Neuronal stem cell (in vitro differentiated cells): ENCODE measurements around the gene NTN1.
A peak's percentile ranks its signal among the peaks of the same experiment; 100 is the strongest.

ENCODE experiments used
- DNase-seq: peaks from one replicate; pipeline ENCODE4 v3.0.0-alpha.2; 2013; ENCODE audit warnings: low spot score
- H2AFZ ChIP-seq: one replicate; pipeline ENCODE4 v1.6.1; 2013; ENCODE audit warnings: mild to moderate bottlenecking, low read length, inconsistent platforms
- H2AK5ac ChIP-seq: 2 replicates; pipeline ENCODE4 v1.6.1; 2013; ENCODE audit warnings: low read depth, mild to moderate bottlenecking, inconsistent platforms, low read length, moderate library complexity, mixed read lengths
- H2BK120ac ChIP-seq: 2 replicates; pipeline ENCODE4 v1.6.1; 2013; ENCODE audit warnings: low read depth, mild to moderate bottlenecking, inconsistent platforms, low read length, moderate library complexity, mixed read lengths
- H2BK12ac ChIP-seq: one replicate; pipeline ENCODE4 v1.6.1; 2013; ENCODE audit warnings: low read length, inconsistent platforms
- H2BK15ac ChIP-seq: 2 replicates; pipeline ENCODE4 v1.6.1; 2013; ENCODE audit warnings: mild to moderate bottlenecking, low read length, inconsistent platforms, mixed read lengths
- H2BK5ac ChIP-seq: one replicate; pipeline ENCODE4 v1.6.1; 2013; ENCODE audit warnings: inconsistent platforms, mild to moderate bottlenecking, low read length, moderate library complexity
- H3K14ac ChIP-seq: one replicate; pipeline ENCODE4 v1.6.1; 2013; ENCODE audit warnings: low read length, inconsistent platforms
- H3K18ac ChIP-seq: 2 replicates; pipeline ENCODE4 v1.6.1; 2013; ENCODE audit warnings: low read length, inconsistent platforms
- H3K23ac ChIP-seq: 2 replicates; pipeline ENCODE4 v1.6.1; 2013; ENCODE audit warnings: low read depth, mild to moderate bottlenecking, mixed read lengths, low read length, inconsistent platforms; ENCODE audit not compliant: poor library complexity
- H3K27ac ChIP-seq: replicated peaks from 3 replicates; pipeline ENCODE4 v1.5.1; 2013; ENCODE audit warnings: low read length, inconsistent platforms
- H3K27me3 ChIP-seq, 3 experiments: 2 replicates each; pipeline ENCODE4 v1.6.1; 2013; ENCODE audit warnings: low read length in 3 of 3, mild to moderate bottlenecking in 2 of 3, inconsistent platforms in 1 of 3, low read depth in 1 of 3, mixed read lengths in 1 of 3, moderate library complexity in 1 of 3; ENCODE audit not compliant: control insufficient read depth in 3 of 3, insufficient read depth in 3 of 3
- H3K36me3 ChIP-seq, 2 donors: replicated peaks in 1 of 2; 2 replicates each; pipeline ENCODE4 v1.6.1; 2013; ENCODE audit warnings: low read length in 2 of 2; ENCODE audit not compliant: control insufficient read depth in 2 of 2, insufficient read depth in 2 of 2
- H3K4ac ChIP-seq: 2 replicates; pipeline ENCODE4 v1.6.1; 2013; ENCODE audit warnings: inconsistent platforms, mild to moderate bottlenecking, low read length, moderate library complexity
- H3K4me1 ChIP-seq, 2 donors: 1 replicate in 1 of 2; 2 replicates in 1 of 2; pipeline ENCODE4 v1.6.1; 2013; ENCODE audit warnings: low read length in 2 of 2, low read depth in 1 of 2; ENCODE audit not compliant: control insufficient read depth in 2 of 2, insufficient read depth in 1 of 2
- H3K4me2 ChIP-seq: one replicate; pipeline ENCODE4 v1.6.1; 2013; ENCODE audit warnings: mild to moderate bottlenecking, low read length, inconsistent platforms; ENCODE audit not compliant: insufficient read depth, poor library complexity, severe bottlenecking
- H3K4me3 ChIP-seq, 2 donors: 2 replicates each; pipeline ENCODE4 v1.5.1; 2013; ENCODE audit warnings: low read length in 2 of 2, mild to moderate bottlenecking in 2 of 2, inconsistent platforms in 1 of 2, moderate library complexity in 1 of 2
- H3K79me1 ChIP-seq: one replicate; pipeline ENCODE4 v1.6.1; 2013; ENCODE audit warnings: low read depth, mild to moderate bottlenecking, inconsistent platforms, low read length, moderate library complexity
- H3K9ac ChIP-seq: one replicate; pipeline ENCODE4 v1.6.1; 2013; ENCODE audit warnings: mild to moderate bottlenecking, low read depth, low read length, inconsistent platforms; ENCODE audit not compliant: poor library complexity
- H3K9me3 ChIP-seq, 2 donors: replicated peaks in 1 of 2; 2 replicates each; pipeline versions ENCODE3 to v1.6.1; 2013; ENCODE audit warnings: low read length in 2 of 2, mild to moderate bottlenecking in 2 of 2, inconsistent platforms in 1 of 2, low read depth in 1 of 2, mixed read lengths in 1 of 2, moderate library complexity in 1 of 2; ENCODE audit not compliant: control insufficient read depth in 2 of 2, insufficient read depth in 1 of 2
- H4K8ac ChIP-seq: one replicate; pipeline ENCODE4 v1.6.1; 2013; ENCODE audit warnings: low read depth, mild to moderate bottlenecking, inconsistent platforms, low read length, moderate library complexity
- H4K91ac ChIP-seq: one replicate; pipeline ENCODE4 v1.6.1; 2013; ENCODE audit warnings: low read length, low read depth, mild to moderate bottlenecking, inconsistent platforms; ENCODE audit not compliant: poor library complexity
- WGBS, 2 donors: extraction: QIAGEN DNeasy Blood & Tissue Kit; methylation state at CpG; one replicate each; pipeline ENCODE4 v1.1.7; 2013; ENCODE audit warnings: missing lambda C conversion rate in 2 of 2, mixed read lengths in 1 of 2; ENCODE audit not compliant: insufficient read length in 2 of 2, insufficient replicate concordance in 1 of 2; ENCODE audit errors: extremely low coverage in 2 of 2; 5-methylcytosine and 5-hydroxymethylcytosine counted together

NTN1 gene

GRCh38 chr17:9237053-9237410, 215.7 kb downstream of the NTN1 start:
- H3K4me1 ChIP-seq: peaks cover 21 to 34% of the 10 kb centered on the region in 2 donors
- no peak overlapping the region for H3K4ac ChIP-seq
- no peak overlapping the region for H2BK5ac ChIP-seq
- H2AFZ ChIP-seq: no peak overlapping the region
- no peak overlapping the region for H4K91ac ChIP-seq
- no peak overlapping the region for H3K18ac ChIP-seq
- no peak overlapping the region for H3K27ac ChIP-seq
- no peak overlapping the region for H4K8ac ChIP-seq
- H2BK12ac ChIP-seq: no peak overlapping the region
- DNase-seq: no peak
- H2BK15ac ChIP-seq: no peak overlapping the region
- peaks cover 4% of the 10 kb centered on the region for H3K79me1 ChIP-seq
- no peak overlapping the region for H3K23ac ChIP-seq
- WGBS, 2 donors: no CpG with 5 or more reads among the region's 3 CpGs
- H3K36me3 ChIP-seq: no peaks in the 10 kb centered on the region
- no peak overlapping the region for H2AK5ac ChIP-seq
- H3K27me3 ChIP-seq: peaks cover 0 to 25% (median 5%) of the 10 kb centered on the region in 3 experiments
- H3K4me2 ChIP-seq: no peak overlapping the region
- no peak overlapping the region for H3K4me3 ChIP-seq
- peaks cover 1 to 3% of the 10 kb centered on the region in 2 donors for H3K9me3 ChIP-seq
- no peak overlapping the region for H3K14ac ChIP-seq
- H3K9ac ChIP-seq: no peak overlapping the region
- no peak overlapping the region for H2BK120ac ChIP-seq

GRCh38 chr17:9237661-9238301, 216.5 kb downstream of the NTN1 start:
- H3K4me2 ChIP-seq: peak overlapping the region; percentile 35
- no peak overlapping the region for H4K91ac ChIP-seq
- no peaks in the 10 kb centered on the region for H3K36me3 ChIP-seq
- no peak overlapping the region for H3K23ac ChIP-seq
- peak overlapping the region; percentile 58 for H2BK12ac ChIP-seq
- peak overlapping the region; percentile 83 for H3K18ac ChIP-seq
- H3K9ac ChIP-seq: no peak overlapping the region
- H3K9me3 ChIP-seq: peaks cover 1 to 3% of the 10 kb centered on the region in 2 donors
- WGBS, 2 donors: no CpG with 5 or more reads among the region's 13 CpGs
- H3K14ac ChIP-seq: peak overlapping the region; percentile 38
- H3K4ac ChIP-seq: no peak overlapping the region
- H4K8ac ChIP-seq: no peak overlapping the region
- H2AK5ac ChIP-seq: no peak overlapping the region
- no peak overlapping the region for H2BK120ac ChIP-seq
- H3K4me1 ChIP-seq: peaks cover 21 to 34% of the 10 kb centered on the region in 2 donors
- H3K27ac ChIP-seq: no peak overlapping the region
- peak; percentile 68 for DNase-seq
- H3K27me3 ChIP-seq: peaks cover 0 to 27% (median 5%) of the 10 kb centered on the region in 3 experiments
- H3K4me3 ChIP-seq: no peak overlapping the region
- H2BK15ac ChIP-seq: no peak overlapping the region
- H2AFZ ChIP-seq: peak overlapping the region; percentile 50
- no peak overlapping the region for H2BK5ac ChIP-seq
- H3K79me1 ChIP-seq: peaks cover 4% of the 10 kb centered on the region

- Histone ChIP-seq H2AK5ac (peak overlapping the region; percentile 20), H2BK5ac (no peak overlapping the region), H3K27me3 (peaks cover 0 to 27% (median 5%) of the 10 kb centered on the region in 3 experiments), H3K4me1 (peaks cover 22 to 34% of the 10 kb centered on the region in 2 donors), H2BK120ac (no peak overlapping the region), H4K91ac (no peak overlapping the region), H3K18ac (peak overlapping the region; percentile 64), H3K27ac (no peak overlapping the region), H2BK12ac (no peak overlapping the region), H3K9ac (no peak overlapping the region), H3K79me1 (peaks cover 4% of the 10 kb centered on the region), H3K36me3 (no peaks in the 10 kb centered on the region), H3K23ac (no peak overlapping the region), H2BK15ac (no peak overlapping the region), H3K14ac (no peak overlapping the region), H2AFZ (no peak overlapping the region), H3K4me3 (no peak overlapping the region), H3K9me3 (peaks cover 1 to 3% of the 10 kb centered on the region in 2 donors), H3K4ac (no peak overlapping the region), H4K8ac (no peak overlapping the region), H3K4me2 (no peak overlapping the region)
- DNase-seq: no peak
- no CpG with 5 or more reads among the region's 12 CpGs for WGBS, 2 donors
Measured at GRCh38 chr17:9238340-9239245, 217.3 kb downstream of the NTN1 start.

GRCh38 chr17:9239246-9239792, 218.0 kb downstream of the NTN1 start:
- Histone ChIP-seq H2BK15ac (peak overlapping the region; percentile 9), H3K27ac (no peak overlapping the region), H4K8ac (peak overlapping the region; percentile 10), H2AK5ac (peak overlapping the region; percentile 20), H3K27me3 (peaks cover 0 to 27% (median 5%) of the 10 kb centered on the region in 3 experiments), H3K14ac (peak overlapping the region; percentile 79), H3K4ac (no peak overlapping the region), H3K23ac (peak overlapping the region; percentile 94), H2BK120ac (no peak overlapping the region), H3K4me2 (peak overlapping the region; percentile 61), H2AFZ (no peak overlapping the region), H3K9me3 (peaks cover 1 to 3% of the 10 kb centered on the region in 2 donors), H3K18ac (peak overlapping the region; percentile 64), H3K36me3 (no peaks in the 10 kb centered on the region), H3K4me3 (peak overlapping the region in 1 of 2 donors; percentile 63), H3K9ac (peak overlapping the region; percentile 88), H4K91ac (no peak overlapping the region), H2BK12ac (peak overlapping the region; percentile 96), H2BK5ac (no peak overlapping the region), H3K79me1 (peaks cover 4% of the 10 kb centered on the region), H3K4me1 (peaks cover 22 to 34% of the 10 kb centered on the region in 2 donors)
- WGBS, 2 donors: no CpG with 5 or more reads among the region's 27 CpGs
- no peak for DNase-seq
